GM10266 (cell line): ENCODE data around the gene SRP68.
"Not testable (repeated sequence)": the region's sequence is repeated elsewhere in the genome, so short reads cannot be mapped to it uniquely, and the experiment has no call there.

Source experiments
- DNase-seq: peaks from one replicate; pipeline ENCODE4 v3.0.0; 2012; ENCODE audit errors: extremely low spot score
- CTCF ChIP-seq: IDR thresholded peaks from 2 replicates; pipeline ENCODE4 v1.5.1; 2012; ENCODE audit warnings: mild to moderate bottlenecking, low read depth; ENCODE audit not compliant: control insufficient read depth, insufficient read depth; ENCODE audit errors: missing control alignments

Gene SRP68

DNA sequence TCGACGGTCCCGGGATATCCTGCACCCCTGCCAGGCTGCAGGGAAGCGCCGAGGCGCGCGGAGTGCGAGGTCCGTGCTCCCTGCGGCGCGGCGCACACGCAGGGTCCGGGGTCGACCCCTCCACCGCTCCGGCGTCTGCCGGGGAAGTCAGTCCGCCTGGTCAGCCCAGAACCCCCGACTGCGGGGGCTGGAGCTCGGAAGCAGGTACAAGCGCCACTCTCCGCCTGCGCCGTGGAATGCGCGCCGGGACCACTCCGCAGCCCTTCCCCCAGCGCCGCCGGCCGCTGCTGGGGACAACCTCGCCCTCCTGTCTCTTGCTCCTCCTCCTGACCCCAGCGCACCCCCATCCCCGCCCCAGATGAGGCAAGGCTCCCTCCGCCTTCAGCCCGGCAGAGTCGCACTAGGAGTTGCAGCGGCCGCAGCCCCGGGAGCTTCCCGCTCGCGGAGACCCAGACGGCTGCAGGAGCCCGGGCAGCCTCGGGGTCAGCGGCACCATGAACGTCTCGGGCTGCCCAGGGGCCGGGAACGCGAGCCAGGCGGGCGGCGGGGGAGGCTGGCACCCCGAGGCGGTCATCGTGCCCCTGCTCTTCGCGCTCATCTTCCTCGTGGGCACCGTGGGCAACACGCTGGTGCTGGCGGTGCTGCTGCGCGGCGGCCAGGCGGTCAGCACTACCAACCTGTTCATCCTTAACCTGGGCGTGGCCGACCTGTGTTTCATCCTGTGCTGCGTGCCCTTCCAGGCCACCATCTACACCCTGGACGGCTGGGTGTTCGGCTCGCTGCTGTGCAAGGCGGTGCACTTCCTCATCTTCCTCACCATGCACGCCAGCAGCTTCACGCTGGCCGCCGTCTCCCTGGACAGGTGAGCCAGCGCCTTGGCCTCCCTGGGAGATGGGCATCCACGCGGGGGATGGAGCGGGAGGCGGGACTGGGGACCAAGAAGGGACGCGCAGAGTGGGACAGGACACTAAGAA lies 2.4 kb upstream of the SRP68 start, which contains the start of gene GALR2:
Gene GALR2, plus strand, starts transcription at position 392 of the 974 bp plus-strand sequence. Its CDS starts 103 bp downstream, at position 495.
- DNase-seq, result no peak
- TF ChIP-seq CTCF, result no peak

DNA sequence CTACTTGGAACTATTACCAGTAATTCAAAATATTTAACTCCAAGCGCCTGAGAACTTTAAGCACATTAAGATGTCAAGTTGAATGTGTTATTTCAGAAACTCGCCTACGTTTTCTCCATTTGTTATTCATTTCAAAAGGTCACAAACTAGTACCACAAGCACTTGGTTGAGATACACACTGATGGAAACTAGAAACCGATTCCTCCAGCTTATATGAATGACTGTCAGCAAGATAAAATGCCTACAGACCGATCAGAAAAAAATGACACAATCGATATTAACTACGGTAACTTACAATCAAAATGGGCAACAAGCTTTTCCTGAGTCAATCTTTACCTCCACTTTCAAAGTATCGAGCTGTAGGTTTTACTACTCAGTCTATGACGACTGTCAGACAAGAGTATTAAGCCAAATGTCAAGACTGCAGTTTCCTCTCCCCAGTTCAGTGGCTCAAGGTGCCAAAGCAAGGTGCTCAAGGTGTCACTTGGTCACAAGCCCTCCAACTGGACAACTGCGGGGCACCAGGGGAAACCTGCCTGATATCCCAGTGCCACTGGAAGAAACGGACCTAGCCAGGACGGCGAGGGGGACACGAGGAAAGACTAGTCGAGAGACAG lies 678 bp downstream of the SRP68 start:
- peak; percentile 77 for DNase-seq
- TF ChIP-seq CTCF, result no peak

DNA sequence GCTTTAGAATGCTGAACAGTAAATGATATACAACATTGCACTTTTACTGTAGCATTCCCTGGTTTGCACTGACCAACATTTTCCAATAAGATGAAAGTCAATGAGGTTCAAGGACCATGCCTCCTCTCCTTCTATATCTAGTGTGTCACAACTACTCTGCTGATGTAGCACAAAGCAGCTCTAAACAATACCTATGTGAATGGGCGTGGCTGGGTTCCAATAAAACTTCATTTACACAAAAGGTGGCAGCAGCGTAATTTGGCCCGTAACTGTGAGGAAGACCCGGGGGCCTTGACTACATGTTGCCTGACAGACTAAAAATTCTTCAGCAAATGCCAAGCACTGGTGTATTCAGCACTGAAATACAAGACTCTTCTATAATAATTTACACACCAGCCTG lies 6.5 kb downstream of the SRP68 start:
- TF ChIP-seq CTCF, result no peak
- DNase-seq, result no peak

DNA sequence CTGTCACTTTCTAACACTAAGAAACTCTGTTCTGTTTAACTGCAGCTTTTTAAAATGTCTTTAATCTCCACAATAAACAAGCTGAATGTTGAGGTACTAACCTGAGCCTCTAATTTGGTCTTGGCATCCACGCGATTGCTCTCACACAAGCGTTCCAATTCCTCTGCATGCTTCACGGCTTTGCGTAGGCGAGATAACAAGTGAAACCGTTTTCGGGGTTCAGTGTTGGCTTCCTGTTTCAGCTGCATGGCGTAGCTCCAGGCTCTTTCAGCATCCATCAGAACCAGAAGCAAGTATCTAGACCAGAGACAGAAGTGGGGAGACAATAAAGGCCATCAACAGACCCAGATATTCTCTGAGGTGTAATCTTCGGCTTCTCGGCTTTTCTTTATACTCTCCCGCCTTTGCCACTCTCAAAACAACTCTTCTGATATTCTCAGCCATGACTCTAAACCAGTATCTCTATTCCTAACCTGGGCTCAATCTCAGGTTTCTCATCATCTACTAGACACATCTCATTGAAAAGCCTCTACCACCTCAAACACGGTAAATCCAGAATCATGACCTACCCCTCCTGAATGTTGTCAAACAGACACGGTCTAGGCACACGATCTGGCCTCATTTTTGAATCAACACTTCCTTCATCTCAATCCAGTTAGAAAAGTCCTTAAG lies 8.3 kb downstream of the SRP68 start:
- no peak for TF ChIP-seq CTCF
- no peak for DNase-seq

GRCh38 chr17:76058264-76058663 lies 14.1 kb downstream of the SRP68 start:
- not testable (repeated sequence) for DNase-seq

GRCh38 chr17:76056882-76057281 lies 15.4 kb downstream of the SRP68 start:
- no peak for TF ChIP-seq CTCF
- DNase-seq, result no peak

- no peak for TF ChIP-seq CTCF
- DNase-seq, result no peak
Observed at GRCh38 chr17:76054112-76054476, 18.2 kb downstream of the SRP68 start.
